Activated CD4-positive, alpha-beta T cell treated with anti-CD3 and anti-CD28 coated beads for 48 hours (primary cell): ENCODE results near the gene RNASEH2A.
"Not testable (repeated sequence)": the region's sequence is repeated elsewhere in the genome, so short reads cannot be mapped to it uniquely, and the experiment has no call there.

Source experiments
- DNase-seq: peaks from one replicate; pipeline ENCODE4 v3.0.0-alpha.2; 2020

Gene RNASEH2A

DNA sequence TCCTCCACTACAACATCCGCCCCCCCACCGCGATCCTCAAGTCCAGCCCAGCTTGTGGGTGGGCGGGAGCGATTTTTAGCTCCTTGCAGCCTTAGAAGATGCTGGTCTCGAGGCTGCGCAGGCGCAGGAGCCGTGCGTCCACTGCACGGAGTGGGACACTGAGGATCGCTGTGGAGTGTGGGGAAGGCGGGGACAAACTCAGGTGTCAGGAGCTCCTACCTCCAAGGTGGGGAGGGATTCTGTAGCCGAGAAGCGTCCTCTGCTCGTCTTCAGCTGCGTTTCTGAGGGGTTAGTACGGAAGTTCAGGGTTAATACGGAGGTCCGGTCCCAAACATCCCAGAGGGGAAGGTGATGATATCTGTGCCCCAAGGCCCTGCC is 28.2 kb downstream of the RNASEH2A start, which contains the start of gene RTBDN:
TSS of gene RTBDN (minus strand) at position 14 of the 378 bp plus-strand sequence. CDS start 4,600 bp downstream, outside the sequence.
- peak; percentile 12 for DNase-seq

DNA sequence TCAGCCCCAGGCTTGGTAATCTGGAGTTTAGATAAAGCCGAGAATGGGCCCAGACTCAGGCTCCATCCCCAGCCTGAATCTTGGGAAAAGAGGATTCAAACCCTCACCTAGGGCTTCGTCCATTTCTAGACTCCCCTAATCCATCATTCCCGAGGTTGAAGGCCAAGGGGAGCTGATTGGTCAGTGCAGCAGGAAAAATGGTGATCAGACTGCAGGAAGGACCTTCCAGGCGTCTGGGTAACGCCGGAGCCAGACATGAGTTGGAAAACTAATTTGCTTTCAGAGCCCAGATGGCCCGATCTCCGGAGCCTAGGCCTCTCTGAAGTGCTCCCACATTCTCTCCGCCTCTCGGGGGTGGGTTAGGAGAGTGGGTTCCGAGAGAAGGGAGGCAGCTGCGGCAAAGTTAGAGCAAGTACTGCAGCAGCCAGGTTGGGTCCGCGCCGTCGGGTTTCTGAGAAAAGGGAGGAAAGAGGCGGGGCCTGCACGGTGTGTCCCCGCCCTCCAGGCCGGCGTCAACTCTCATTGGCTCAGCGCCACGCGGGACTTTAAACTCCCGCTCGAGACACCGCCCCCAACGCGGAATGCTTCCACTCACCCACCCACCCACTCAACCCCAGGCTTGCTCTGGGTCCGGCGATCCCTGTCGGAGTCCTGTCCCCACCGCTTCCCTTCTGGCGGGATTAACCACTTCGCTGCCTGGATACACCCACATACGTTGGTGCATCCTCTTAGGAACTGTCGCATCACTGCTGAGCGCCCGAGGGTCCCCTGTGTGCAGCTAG is 28.8 kb downstream of the RNASEH2A start:
- peak; percentile 64 for DNase-seq

GRCh38 chr19:12836529-12836863 is 30.1 kb downstream of the RNASEH2A start:
- DNase-seq: no peak

- DNase-seq: peak; percentile 33
Observed at GRCh38 chr19:12837225-12837624, 30.8 kb downstream of the RNASEH2A start.

DNA sequence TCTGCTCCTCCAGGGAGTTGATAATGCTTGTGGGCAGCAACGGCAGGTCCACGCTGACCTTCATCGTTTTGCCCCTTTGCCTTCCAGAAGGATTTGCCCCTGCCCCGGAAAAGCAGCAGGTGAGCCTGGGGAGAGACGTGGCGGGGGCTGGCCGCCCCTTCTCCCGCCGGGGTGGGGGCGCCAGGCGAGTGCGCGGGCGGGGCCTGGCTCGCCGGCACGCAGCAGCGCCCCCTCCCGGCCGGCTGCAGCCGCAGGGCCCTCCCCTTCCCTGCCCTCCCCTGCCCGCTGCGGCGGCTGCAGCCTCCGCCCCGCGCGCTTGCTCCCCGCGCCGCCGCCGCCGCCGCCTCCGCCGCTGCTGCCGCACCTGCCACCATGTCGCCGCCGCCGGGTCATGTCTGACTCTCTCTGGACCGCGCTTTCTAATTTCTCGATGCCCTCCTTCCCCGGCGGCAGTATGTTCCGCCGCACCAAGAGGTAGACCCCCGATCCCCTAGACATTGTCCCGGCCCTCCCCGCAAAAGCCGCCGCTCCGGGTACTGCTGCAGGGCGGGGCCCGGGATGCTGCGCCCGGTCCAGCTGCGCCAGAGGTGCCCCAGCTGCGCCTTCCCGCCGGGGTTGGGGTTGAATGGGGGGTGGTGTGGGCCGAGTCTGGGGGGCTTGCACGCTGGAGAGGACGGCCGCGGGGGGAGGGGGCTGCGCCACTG is 31.9 kb downstream of the RNASEH2A start, which contains the start of gene MAST1:
TSS of gene MAST1 (plus strand) at position 334 of the 704 bp plus-strand sequence. CDS start at position 392, 58 bp downstream.
- peak; percentile 64 for DNase-seq

DNA sequence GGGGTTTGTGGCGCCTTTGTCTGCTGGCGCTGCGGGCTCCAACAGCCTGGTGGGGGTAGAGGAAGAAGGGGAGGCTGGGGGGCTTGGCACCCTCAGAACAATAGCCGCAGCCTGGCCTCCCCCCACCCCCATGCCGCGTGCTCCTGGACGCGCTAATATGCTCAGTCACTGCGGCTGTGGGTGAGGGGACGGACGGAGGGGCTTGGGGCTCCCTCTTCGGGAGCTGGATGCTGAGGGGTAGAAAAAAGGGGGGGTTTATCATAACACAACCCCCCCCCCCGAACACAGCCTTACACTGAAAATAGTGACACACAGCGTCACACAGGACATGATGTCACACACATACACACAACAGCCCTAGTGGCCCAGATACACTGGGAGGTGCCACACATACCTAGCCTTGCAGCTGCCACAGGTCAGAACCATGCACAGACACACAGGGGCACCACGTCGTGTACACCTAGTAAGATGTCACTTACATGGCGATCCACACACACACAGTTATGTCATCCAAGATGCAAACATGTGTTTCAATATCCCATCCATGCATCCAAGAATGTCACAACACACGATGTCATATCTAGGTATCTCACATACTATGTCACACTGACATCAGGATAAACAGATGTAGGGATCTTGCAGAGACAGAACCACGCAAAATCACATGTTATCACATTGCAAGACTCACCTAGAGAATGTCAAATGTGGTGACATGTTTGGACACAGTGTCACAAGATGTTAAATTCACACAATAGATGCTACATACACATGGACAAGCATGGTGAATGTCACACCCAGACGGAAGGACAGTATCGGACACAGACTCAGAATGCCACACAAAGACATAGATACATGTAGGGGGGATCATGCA is 32.7 kb downstream of the RNASEH2A start:
- DNase-seq: peak; percentile 44

DNA sequence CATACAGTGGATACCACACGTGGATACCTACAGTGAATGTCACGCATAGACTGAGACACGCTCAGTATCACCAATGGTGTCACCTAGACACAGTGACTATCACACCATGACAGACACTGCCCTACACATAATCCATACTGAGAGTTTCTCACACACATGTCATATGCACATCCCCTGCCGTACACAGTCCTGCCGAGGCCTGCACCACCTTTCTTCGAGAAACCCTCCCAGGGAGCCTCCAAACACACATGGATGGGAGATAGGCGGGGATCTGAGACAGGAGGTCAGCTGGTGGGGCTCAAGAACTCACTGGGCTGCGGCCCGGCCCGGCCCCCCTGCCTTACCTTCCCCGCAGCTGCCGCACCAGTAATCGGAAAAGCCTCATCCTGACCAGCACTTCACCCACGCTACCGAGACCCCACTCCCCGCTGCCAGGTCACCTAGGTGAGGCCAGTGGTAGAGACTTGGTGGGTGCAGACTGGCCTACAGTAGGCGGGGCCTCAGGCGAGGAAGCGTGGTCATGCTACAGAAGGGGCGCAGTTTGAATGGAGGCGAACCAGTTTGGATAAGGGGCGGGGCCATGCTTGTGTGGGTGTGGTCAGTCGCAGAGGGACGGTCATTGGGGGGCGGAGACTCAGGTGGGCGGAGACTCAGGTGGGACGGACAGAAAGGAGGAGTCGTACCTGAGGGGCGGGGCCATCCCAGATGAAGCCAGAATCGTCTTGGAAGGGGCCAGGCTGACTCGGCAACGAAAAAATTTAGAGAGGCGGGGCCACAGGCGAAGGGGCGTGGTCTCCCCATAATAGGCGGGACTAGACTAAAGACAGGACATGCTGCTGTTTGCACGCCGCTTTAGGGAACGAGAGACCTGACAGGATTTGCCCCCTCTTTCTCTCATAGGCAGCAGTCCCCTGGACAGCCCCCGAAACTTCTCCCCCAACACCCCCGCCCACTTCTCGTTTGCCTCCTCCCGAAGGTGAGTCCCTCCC is 34.0 kb downstream of the RNASEH2A start:
- DNase-seq: peak; percentile 86

GRCh38 chr19:12841094-12841493 is 34.7 kb downstream of the RNASEH2A start:
- peak; percentile 48 for DNase-seq

GRCh38 chr19:12842511-12842910 is 36.1 kb downstream of the RNASEH2A start:
- DNase-seq: no peak

DNA sequence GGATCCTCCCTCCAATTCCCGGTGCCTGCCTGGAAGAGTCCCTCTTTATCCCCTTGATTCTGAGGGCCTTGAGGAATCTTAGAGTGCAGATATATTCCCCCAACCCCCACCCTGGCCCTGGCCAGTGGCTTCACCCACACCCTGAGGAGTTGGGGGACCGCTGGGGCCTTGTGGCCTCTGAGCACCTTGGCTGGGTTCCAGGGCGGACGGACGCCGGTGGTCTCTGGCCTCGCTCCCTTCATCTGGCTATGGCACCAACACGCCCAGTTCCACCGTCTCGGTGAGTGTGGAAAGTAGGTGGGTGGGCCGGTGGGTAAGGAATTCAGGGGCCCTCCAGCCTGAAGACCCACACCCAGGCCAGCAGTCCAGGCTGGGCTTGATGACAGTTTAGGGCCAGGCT is 36.9 kb downstream of the RNASEH2A start:
- DNase-seq: no peak

GRCh38 chr19:12843999-12844732 is 37.8 kb downstream of the RNASEH2A start:
- DNase-seq: no peak

DNA sequence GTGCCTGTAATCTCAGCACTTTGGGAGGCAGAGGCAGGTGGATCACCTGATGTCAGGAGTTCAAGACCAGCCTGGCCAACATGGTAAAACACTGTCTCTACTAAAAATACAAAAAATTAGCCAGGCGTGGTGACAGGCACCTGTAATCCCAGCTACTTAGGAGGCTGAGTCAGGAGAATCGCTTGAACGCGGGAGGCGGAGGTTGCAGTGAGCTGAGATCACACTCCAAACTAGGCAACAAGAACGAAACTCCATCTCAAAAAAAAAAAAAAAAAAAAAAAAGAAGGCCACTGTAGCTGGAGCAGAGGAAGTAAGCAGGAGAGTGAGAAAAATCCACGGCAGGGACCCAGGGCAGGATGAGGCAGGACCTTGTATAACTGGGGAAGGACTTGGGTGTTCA is 40.2 kb downstream of the RNASEH2A start:
- DNase-seq: not testable (repeated sequence)

DNA sequence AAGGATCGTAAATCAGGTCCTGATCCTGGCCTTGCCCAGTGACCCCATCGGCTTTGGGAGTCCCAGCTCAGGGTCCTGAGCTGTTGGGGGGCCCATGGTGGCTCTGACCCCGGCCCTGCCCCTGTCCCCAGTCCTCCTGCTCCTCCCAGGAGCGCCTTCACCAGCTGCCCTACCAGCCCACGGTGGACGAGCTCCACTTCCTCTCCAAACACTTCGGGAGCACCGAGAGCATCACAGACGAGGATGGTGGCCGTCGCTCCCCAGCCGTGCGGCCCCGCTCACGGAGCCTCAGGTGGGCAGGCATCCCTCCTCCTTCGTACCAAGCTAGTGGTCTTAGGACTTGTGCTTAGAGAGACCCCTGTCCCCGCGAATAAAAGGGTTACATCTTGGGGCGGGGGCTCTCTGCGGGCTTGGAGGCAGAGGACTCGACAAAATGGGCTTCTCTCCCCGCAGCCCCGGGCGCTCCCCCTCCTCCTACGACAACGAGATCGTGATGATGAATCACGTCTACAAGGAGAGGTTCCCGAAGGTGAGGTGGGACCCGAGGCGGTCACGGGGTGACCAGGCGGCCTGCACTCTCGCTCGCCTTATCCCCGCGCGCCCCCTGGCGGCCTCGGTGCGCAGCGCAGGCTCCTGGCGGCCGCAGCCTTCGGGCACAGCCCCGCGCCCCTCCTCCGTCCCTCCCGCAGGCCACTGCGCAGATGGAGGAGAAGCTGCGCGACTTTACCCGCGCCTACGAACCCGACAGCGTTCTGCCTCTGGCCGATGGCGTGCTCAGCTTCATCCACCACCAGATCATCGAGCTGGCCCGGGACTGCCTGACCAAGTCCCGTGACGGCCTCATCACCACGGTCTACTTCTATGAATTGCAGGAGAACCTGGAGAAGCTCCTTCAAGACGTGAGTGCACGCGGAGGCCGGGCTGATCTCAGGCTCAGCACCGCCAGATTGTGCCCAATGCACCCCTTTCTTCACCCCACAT is 41.1 kb downstream of the RNASEH2A start:
- peak; percentile 92 for DNase-seq

- no peak for DNase-seq
Observed at GRCh38 chr19:12856653-12857052, 50.3 kb downstream of the RNASEH2A start.

DNA sequence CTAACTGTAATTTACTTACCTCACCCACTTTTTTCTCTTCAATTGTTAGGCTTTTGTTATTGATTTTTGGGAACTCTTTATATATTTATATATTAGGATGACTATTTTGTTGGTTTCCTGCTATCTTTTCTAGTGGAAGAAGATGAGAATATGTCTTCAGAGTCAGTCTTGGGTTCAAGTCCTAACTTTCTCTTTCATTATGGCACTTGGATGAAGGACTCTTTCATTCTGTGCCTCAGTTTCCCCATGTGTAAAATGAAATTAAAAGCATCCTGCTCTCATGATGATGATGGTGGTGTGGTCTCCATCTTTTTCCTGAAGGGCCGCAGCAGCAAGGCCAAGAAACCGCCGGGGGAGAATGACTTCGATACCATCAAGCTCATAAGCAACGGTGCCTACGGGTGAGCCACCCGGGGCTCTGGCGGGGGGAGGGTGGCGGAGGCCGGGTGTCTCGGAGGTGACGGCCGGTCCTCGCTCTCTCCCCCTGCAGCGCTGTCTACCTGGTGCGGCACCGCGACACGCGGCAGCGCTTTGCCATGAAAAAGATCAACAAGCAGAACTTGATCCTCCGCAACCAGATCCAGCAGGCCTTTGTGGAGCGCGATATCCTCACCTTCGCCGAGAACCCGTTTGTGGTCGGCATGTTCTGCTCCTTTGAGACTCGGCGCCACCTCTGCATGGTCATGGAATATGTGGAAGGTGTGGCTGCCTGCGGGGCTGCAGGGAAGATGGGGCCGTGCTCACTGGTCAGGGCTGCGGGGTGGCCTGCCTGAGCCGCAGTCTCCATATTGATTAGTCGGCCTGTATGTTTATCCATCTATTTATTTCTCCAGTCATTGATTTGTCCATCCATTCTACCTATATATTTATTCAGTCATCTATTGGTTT is 51.9 kb downstream of the RNASEH2A start:
- no peak for DNase-seq

DNA sequence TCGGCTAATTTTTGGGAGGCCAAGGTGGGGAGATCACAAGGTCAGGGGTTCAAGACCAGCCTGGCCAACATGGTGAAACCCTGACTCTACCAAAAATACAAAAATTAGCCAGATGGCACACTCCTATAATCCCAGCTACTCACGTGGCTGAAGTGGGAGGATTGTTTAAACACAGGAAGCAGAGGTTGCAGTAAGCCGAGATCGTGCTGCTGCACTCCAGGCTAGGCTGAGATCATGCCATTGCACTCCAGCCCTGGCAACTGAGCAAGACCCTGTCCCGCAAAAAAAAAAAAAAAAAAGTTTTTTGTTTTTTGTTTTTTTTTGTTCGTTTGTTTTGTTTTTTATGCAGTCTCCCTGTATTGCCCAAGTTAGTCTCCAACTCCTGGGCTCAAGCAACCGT is 53.2 kb downstream of the RNASEH2A start:
- no peak for DNase-seq
